ENCODE results near the gene ARFGAP1. TPM values are rescaled to one million over a fixed set of nuclear protein-coding genes. Genes with fewer than 3 reads are reported as not detected.

The ARFGAP1 gene
- total and polyA plus RNA-seq, 10 of the 15 experiments (the other 5 are each of a cell fraction or from before 2014, with no cell fraction given), result 0.45 to 79.9 (median 30.8) TPM

- Histone ChIP-seq H3K9me3 (replicated peaks; ENCODE audit: control insufficient read depth, insufficient read depth, low read length) (no peaks in the 10 kb centered on the region), H3K9ac (ENCODE audit: control insufficient read depth, insufficient read depth, low read length) (no peak overlapping the region), H3K79me2 (ENCODE audit: control insufficient read depth, insufficient read depth, low read length) (no peaks in the 10 kb centered on the region), H3K27me3 (replicated peaks in 1 of 2; ENCODE audit: control insufficient read depth in 2 of 2, insufficient read depth in 2 of 2, low read length in 1 of 2) (peaks cover 2 to 3% of the 10 kb centered on the region in 2 experiments; a peak in 3 of 4 replicates), H3K4me3 (no peak overlapping the region), H4K20me1 (ENCODE audit: control insufficient read depth, insufficient read depth) (no peaks in the 10 kb centered on the region), H2AFZ (ENCODE audit: control insufficient read depth, low read depth, low read length) (no peak overlapping the region), H3K36me3 (ENCODE audit: control insufficient read depth in 2 of 2, insufficient read depth in 2 of 2, low read length in 1 of 2) (no peaks in the 10 kb centered on the region), H3K27ac (ENCODE audit: control insufficient read depth, insufficient read depth) (no peak overlapping the region), H3K4me2 (ENCODE audit: control insufficient read depth, insufficient read depth) (no peak overlapping the region), H3K4me1 (ENCODE audit: control insufficient read depth, insufficient read depth, low read length) (no peaks in the 10 kb centered on the region)
- SMC1A ChIA-PET (ENCODE audit: uncharacterized antibody, unreplicated experiment), result interaction anchor here (1.3 kb wide), 1 partner anchor 9 kb away, joined by 3 read pairs; no protein-coding TSS in a partner anchor
- ATAC-seq (no peak), DNase-seq (ENCODE audit: low read depth, low spot score) (no peak), FAIRE-seq (no peak)
- intact Hi-C loops (cut with micrococcal nuclease; ENCODE audit: unreplicated experiment) (no loop called here), in situ Hi-C loops (cut with MboI) (no loop called here)
- no TSS peak for BruUV-seq (replicated peaks)
- RAD21 ChIA-PET (ENCODE audit: unreplicated experiment), result no interaction called here
- TF ChIP-seq FOXK2 (IDR thresholded peaks at IDR 0.05) (no peak), EGR1 (IDR thresholded peaks at IDR 0.05; ENCODE audit: borderline replicate concordance in 1 of 2, low read depth in 2 of 2, low read length in 2 of 2) (no peak), CBX3 (IDR thresholded peaks at IDR 0.05; ENCODE audit: borderline replicate concordance, low read depth) (no peak), NFIC (IDR thresholded peaks at IDR 0.05; ENCODE audit: low read depth, low read length) (no peak)
- POLR2A ChIA-PET, result no interaction called here
- 29% methylated on average over 3 of the region's 3 CpGs for WGBS (ENCODE audit: insufficient coverage, insufficient replicate concordance, low lambda C conversion rate, missing lambda C conversion rate)
- CTCF ChIA-PET, result interaction anchor here (0.8 to 1.8 kb wide), 3 partner anchors 8 to 78 kb away, joined by 3 to 9 read pairs (median 3); no protein-coding TSS in a partner anchor
Observed at GRCh38 chr20:63233061-63233344, 39.6 kb upstream of the ARFGAP1 start.

GRCh38 chr20:63233924-63234323 is 38.7 kb upstream of the ARFGAP1 start:
- SMC1A ChIA-PET (ENCODE audit: uncharacterized antibody, unreplicated experiment), result interaction anchor here (1.3 kb wide), 1 partner anchor 10 kb away, joined by 3 read pairs; no protein-coding TSS in a partner anchor
- H3K27me3 ChIP-seq (replicated peaks in 1 of 2; ENCODE audit: control insufficient read depth in 2 of 2, insufficient read depth in 2 of 2, low read length in 1 of 2), result peaks cover 2 to 3% of the 10 kb centered on the region in 2 experiments; a peak in 3 of 4 replicates
- no peaks in the 10 kb centered on the region for H3K4me1 ChIP-seq (ENCODE audit: control insufficient read depth, insufficient read depth, low read length)
- no peak for DNase-seq (ENCODE audit: low read depth, low spot score)
- BruUV-seq (replicated peaks), result no TSS peak
- no peak overlapping the region for H3K4me3 ChIP-seq
- no peaks in the 10 kb centered on the region for H4K20me1 ChIP-seq (ENCODE audit: control insufficient read depth, insufficient read depth)
- H3K9me3 ChIP-seq (replicated peaks; ENCODE audit: control insufficient read depth, insufficient read depth, low read length), result no peaks in the 10 kb centered on the region
- CTCF ChIA-PET, result interaction anchor here (1.0 kb wide), 1 partner anchor 77 kb away, joined by 3 read pairs; no protein-coding TSS in a partner anchor
- H3K4me2 ChIP-seq (ENCODE audit: control insufficient read depth, insufficient read depth), result no peak overlapping the region
- intact Hi-C loops (cut with micrococcal nuclease; ENCODE audit: unreplicated experiment), result no loop called here
- H3K36me3 ChIP-seq (ENCODE audit: control insufficient read depth in 2 of 2, insufficient read depth in 2 of 2, low read length in 1 of 2), result no peaks in the 10 kb centered on the region
- 56% methylated on average over 7 of the region's 17 CpGs for WGBS (ENCODE audit: insufficient coverage, insufficient replicate concordance, low lambda C conversion rate, missing lambda C conversion rate)
- H3K9ac ChIP-seq (ENCODE audit: control insufficient read depth, insufficient read depth, low read length), result no peak overlapping the region
- no peak overlapping the region for H3K27ac ChIP-seq (ENCODE audit: control insufficient read depth, insufficient read depth)
- ATAC-seq, result no peak
- POLR2A ChIA-PET, result no interaction called here
- RAD21 ChIA-PET (ENCODE audit: unreplicated experiment), result no interaction called here
- TF ChIP-seq RUNX3 (IDR thresholded peaks at IDR 0.05; ENCODE audit: low read length), result no peak
- no peak for TF ChIP-seq ZNF274 (IDR thresholded peaks at IDR 0.05; ENCODE audit: insufficient read depth, insufficient read length)
- no peak for TF ChIP-seq ZNF622 (IDR thresholded peaks at IDR 0.05)
- TF ChIP-seq PML (IDR thresholded peaks at IDR 0.05; ENCODE audit: low read length), result no peak
- TF ChIP-seq BMI1 (IDR thresholded peaks at IDR 0.05; ENCODE audit: borderline replicate concordance), result no peak
- TF ChIP-seq FOXM1 (IDR thresholded peaks at IDR 0.05; ENCODE audit: low read depth, low read length), result no peak
- TF ChIP-seq ZNF384 (IDR thresholded peaks at IDR 0.05; ENCODE audit: borderline replicate concordance, low read depth, low read length), result no peak
- TF ChIP-seq BCLAF1 (IDR thresholded peaks at IDR 0.05), result no peak
- no peak for TF ChIP-seq HCFC1 (IDR thresholded peaks at IDR 0.05; ENCODE audit: low read length)
- no peaks in the 10 kb centered on the region for H3K79me2 ChIP-seq (ENCODE audit: control insufficient read depth, insufficient read depth, low read length)
- H2AFZ ChIP-seq (ENCODE audit: control insufficient read depth, low read depth, low read length), result no peak overlapping the region
- in situ Hi-C loops (cut with MboI), result no loop called here
- FAIRE-seq, result no peak

All from GM12878 (cell line).